Measurements from ENCODE around the gene SNX13.

GRCh38 chr7:17934094-17934493, 6.2 kb downstream of the SNX13 start:
- TF ChIP-seq POLR2A (IDR thresholded peaks at IDR 0.05) (no peak), CTCF (IDR thresholded peaks at IDR 0.05) (no peak)
